ENCODE measurements around the gene MT1E. TPM values are rescaled to one million over a fixed set of nuclear protein-coding genes. Genes with fewer than 3 reads are reported as not detected.

MT1E gene
- total and polyA plus RNA-seq, 2 donors (not counting 1 experiment from before 2014, with no cell fraction given) = 3.1 TPM; not detected in 1

DNA sequence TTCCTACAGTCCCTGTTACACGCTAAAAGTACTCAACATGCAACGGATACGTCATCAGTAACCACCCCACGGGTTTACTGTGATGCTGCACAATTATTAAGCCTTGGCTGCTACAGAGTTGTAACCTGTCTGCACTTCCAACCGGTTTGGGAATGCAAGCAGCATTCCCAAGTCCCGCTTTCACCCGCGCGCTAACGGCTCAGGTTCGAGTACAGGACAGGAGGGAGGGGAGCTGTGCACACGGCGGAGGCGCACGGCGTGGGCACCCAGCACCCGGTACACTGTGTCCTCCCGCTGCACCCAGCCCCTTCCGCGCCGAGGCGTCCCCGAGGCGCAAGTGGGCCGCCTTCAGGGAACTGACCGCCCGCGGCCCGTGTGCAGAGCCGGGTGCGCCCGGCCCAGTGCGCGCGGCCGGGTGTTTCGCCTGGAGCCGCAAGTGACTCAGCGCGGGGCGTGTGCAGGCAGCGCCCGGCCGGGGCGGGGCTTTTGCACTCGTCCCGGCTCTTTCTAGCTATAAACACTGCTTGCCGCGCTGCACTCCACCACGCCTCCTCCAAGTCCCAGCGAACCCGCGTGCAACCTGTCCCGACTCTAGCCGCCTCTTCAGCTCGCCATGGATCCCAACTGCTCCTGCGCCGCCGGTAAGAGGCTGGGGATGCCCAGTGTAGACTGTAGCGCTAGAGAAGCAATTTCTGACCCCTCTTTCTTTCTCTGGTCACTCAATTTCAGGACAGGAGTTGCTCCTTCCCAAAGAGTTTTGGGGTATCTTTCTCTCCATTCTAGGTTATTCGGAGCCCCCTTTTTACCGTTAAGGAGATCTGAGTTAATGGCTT lies 17.3 kb upstream of the MT1E start, which contains the start of gene MT2A:
Gene MT2A (plus strand): TSS at position 542 of the 833 bp plus-strand sequence. CDS start 72 bp downstream, at position 614.
- no peaks in the 10 kb centered on the region for H3K27me3 ChIP-seq (replicated peaks in 1 of 4; ENCODE audit: control extremely low read depth in 1 of 4, control insufficient read depth in 3 of 4, insufficient read depth in 4 of 4, low read length in 3 of 4)
- no peaks in the 10 kb centered on the region for H3K79me2 ChIP-seq (ENCODE audit: control insufficient read depth, insufficient read depth, low read length)
- CTCF ChIA-PET = interaction anchor here (1.0 to 2.2 kb wide), 4 partner anchors 22 to 290 kb away, joined by 3 to 18 read pairs (median 6); no protein-coding TSS in a partner anchor
- H3K4me1 ChIP-seq (ENCODE audit: control insufficient read depth in 2 of 2, insufficient read depth in 2 of 2, low read length in 2 of 2) = peaks cover 21 to 41% of the 10 kb centered on the region in 2 donors
- peaks cover 4% of the 10 kb centered on the region for H3K27me3 Mint-ChIP-seq
- peak within 1 kb of the TSS; percentile 66 for H3K9ac ChIP-seq (ENCODE audit: low read length)
- peak within 1 kb of the TSS in 1 of 2 donors; percentile 12 for H3K27ac ChIP-seq (ENCODE audit: low read length in 2 of 2)
- H3K4me2 ChIP-seq (replicated peaks; ENCODE audit: low read depth, low read length, poor library complexity, severe bottlenecking) = peak within 1 kb of the TSS; percentile 86
- intact Hi-C loops (cut with micrococcal nuclease) = loop anchor here (1.0 to 10.0 kb wide), 10 partner anchors 23 to 637 kb away; partner anchors contain the start of genes ARL2BP, MT1F and MT1X
- peak within 1 kb of the TSS; percentile 97 for H3K4me3 Mint-ChIP-seq
- peak within 1 kb of the TSS; percentile 60 to 77 (median 73) for H3K4me3 ChIP-seq (ENCODE audit: control extremely low read depth in 1 of 5, extremely low read depth in 1 of 5, insufficient read depth in 1 of 5, low read depth in 2 of 5, low read length in 4 of 5)
- H3K4me1 Mint-ChIP-seq = peaks cover 37% of the 10 kb centered on the region
- TF ChIP-seq EZH2 (IDR thresholded peaks at IDR 0.05; ENCODE audit: borderline replicate concordance, insufficient read depth, low read depth, low read length, poor library complexity, severe bottlenecking) = no peak
- TF ChIP-seq, protein P1, sequence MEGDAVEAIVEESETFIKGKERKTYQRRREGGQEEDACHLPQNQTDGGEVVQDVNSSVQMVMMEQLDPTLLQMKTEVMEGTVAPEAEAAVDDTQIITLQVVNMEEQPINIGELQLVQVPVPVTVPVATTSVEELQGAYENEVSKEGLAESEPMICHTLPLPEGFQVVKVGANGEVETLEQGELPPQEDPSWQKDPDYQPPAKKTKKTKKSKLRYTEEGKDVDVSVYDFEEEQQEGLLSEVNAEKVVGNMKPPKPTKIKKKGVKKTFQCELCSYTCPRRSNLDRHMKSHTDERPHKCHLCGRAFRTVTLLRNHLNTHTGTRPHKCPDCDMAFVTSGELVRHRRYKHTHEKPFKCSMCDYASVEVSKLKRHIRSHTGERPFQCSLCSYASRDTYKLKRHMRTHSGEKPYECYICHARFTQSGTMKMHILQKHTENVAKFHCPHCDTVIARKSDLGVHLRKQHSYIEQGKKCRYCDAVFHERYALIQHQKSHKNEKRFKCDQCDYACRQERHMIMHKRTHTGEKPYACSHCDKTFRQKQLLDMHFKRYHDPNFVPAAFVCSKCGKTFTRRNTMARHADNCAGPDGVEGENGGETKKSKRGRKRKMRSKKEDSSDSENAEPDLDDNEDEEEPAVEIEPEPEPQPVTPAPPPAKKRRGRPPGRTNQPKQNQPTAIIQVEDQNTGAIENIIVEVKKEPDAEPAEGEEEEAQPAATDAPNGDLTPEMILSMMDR (IDR thresholded peaks at IDR 0.05) = no peak
- POLR2A ChIA-PET = interaction anchor here (1.0 to 1.3 kb wide), 2 partner anchors 35 to 120 kb away, joined by 3 to 4 read pairs; no protein-coding TSS in a partner anchor
- H3K36me3 ChIP-seq (replicated peaks in 1 of 2; ENCODE audit: control extremely low read depth in 1 of 2, control insufficient read depth in 1 of 2, extremely low read depth in 1 of 2, insufficient read depth in 2 of 2, low read length in 1 of 2) = no peaks in the 10 kb centered on the region
- H4K20me1 ChIP-seq (ENCODE audit: control insufficient read depth, insufficient read depth, low read length, poor library complexity, severe bottlenecking) = no peaks in the 10 kb centered on the region
- peak within 1 kb of the TSS; percentile 77 for H2AFZ ChIP-seq (ENCODE audit: insufficient read depth, low read depth, low read length, poor library complexity, severe bottlenecking)
- no peaks in the 10 kb centered on the region for H3K9me3 ChIP-seq (ENCODE audit: control extremely low read depth in 1 of 3, control insufficient read depth in 2 of 3, insufficient read depth in 1 of 3, low read length in 2 of 3)
- DNase-seq (peak; percentile 85), ATAC-seq (ENCODE audit: low read depth) (peak; percentile 87)
- no peaks in the 10 kb centered on the region for H3K9me3 Mint-ChIP-seq (ENCODE audit: insufficient read depth)
- H3K27ac Mint-ChIP-seq = peak within 1 kb of the TSS; percentile 88
- 10% methylated on average over 62 of the region's 62 CpGs for WGBS (ENCODE audit: insufficient coverage)
